ENCODE data around the gene LPIN2.

Gene LPIN2

GRCh38 chr18:3010086-3010485 is 2.9 kb downstream of the LPIN2 start:
- TF ChIP-seq REST (IDR thresholded peaks at IDR 0.05; ENCODE audit: insufficient replicate concordance, low read depth) (no peak), SPI1 (IDR thresholded peaks at IDR 0.05; ENCODE audit: borderline replicate concordance, low read depth) (no peak), GABPA (IDR thresholded peaks at IDR 0.05; ENCODE audit: low read depth) (no peak), CTCF (IDR thresholded peaks at IDR 0.05; ENCODE audit: insufficient read depth, low read length) (no peak), POLR2AphosphoS5 (IDR thresholded peaks at IDR 0.05; ENCODE audit: low read depth) (no peak)
- no peak overlapping the region; the same call in 1 of the 2 replicates for H3K27ac ChIP-seq (replicated peaks)

GRCh38 chr18:3008541-3008940 is 4.4 kb downstream of the LPIN2 start:
- H3K27me3 ChIP-seq (ENCODE audit: insufficient read depth, poor library complexity, severe bottlenecking): no peaks in the 10 kb centered on the region
- H3K4me3 ChIP-seq (replicated peaks; ENCODE audit: insufficient read depth, low read length): no peak overlapping the region
- DNase-seq (ENCODE audit: low read depth in 1 of 2, low spot score in 1 of 2): no peak
- TF ChIP-seq GABPA (IDR thresholded peaks at IDR 0.05; ENCODE audit: low read depth): no peak
- TF ChIP-seq POLR2AphosphoS5 (IDR thresholded peaks at IDR 0.05; ENCODE audit: low read depth): no peak
- TF ChIP-seq REST (IDR thresholded peaks at IDR 0.05; ENCODE audit: insufficient replicate concordance, low read depth): no peak
- no peak for TF ChIP-seq SPI1 (IDR thresholded peaks at IDR 0.05; ENCODE audit: borderline replicate concordance, low read depth)
- no peak for TF ChIP-seq CTCF (IDR thresholded peaks at IDR 0.05; ENCODE audit: insufficient read depth, low read length)
- no peak overlapping the region for H3K27ac ChIP-seq (replicated peaks)

More at GRCh38 chr18:3010086-3010485, 2.9 kb downstream of the LPIN2 start:
- Histone ChIP-seq H3K4me3 (replicated peaks; ENCODE audit: insufficient read depth, low read length) (no peak overlapping the region), H3K27me3 (ENCODE audit: insufficient read depth, poor library complexity, severe bottlenecking) (no peaks in the 10 kb centered on the region)
- no peak for DNase-seq (ENCODE audit: low read depth in 1 of 2, low spot score in 1 of 2)

- no peaks in the 10 kb centered on the region for H3K27me3 ChIP-seq (ENCODE audit: insufficient read depth, poor library complexity, severe bottlenecking)
- no peak for TF ChIP-seq REST (IDR thresholded peaks at IDR 0.05; ENCODE audit: insufficient replicate concordance, low read depth)
- no peak for TF ChIP-seq POLR2AphosphoS5 (IDR thresholded peaks at IDR 0.05; ENCODE audit: low read depth)
- TF ChIP-seq SPI1 (IDR thresholded peaks at IDR 0.05; ENCODE audit: borderline replicate concordance, low read depth): no peak
- no peak for TF ChIP-seq GABPA (IDR thresholded peaks at IDR 0.05; ENCODE audit: low read depth)
- no peak for TF ChIP-seq CTCF (IDR thresholded peaks at IDR 0.05; ENCODE audit: insufficient read depth, low read length)
- no peak overlapping the region for H3K27ac ChIP-seq (replicated peaks)
- no peak for DNase-seq (ENCODE audit: low read depth in 1 of 2, low spot score in 1 of 2)
- H3K4me3 ChIP-seq (replicated peaks; ENCODE audit: insufficient read depth, low read length): no peak overlapping the region
These were observed 5.5 kb downstream of the LPIN2 start for GRCh38 chr18:3007491-3007890.

All from HL-60 (cell line).